ENCODE data around the gene DLGAP1. TPM values are rescaled to one million over a fixed set of nuclear protein-coding genes. Genes with fewer than 3 reads are reported as not detected.

The DLGAP1 gene
- total RNA-seq, 1 experiment from 2014 or later: not detected

- Mint-ChIP-seq H3K4me1 (ENCODE audit: insufficient read depth, unreplicated experiment) (peaks cover 9% of the 10 kb centered on the region), H3K36me3 (ENCODE audit: insufficient read depth, unreplicated experiment) (no peaks in the 10 kb centered on the region), H3K27ac (ENCODE audit: low read depth, unreplicated experiment) (no peak overlapping the region), H3K4me3 (ENCODE audit: unreplicated experiment) (no peak overlapping the region), H3K27me3 (ENCODE audit: insufficient read depth, unreplicated experiment) (no peaks in the 10 kb centered on the region), H3K9me3 (ENCODE audit: unreplicated experiment) (no peaks in the 10 kb centered on the region)
- intact Hi-C loops (cut with micrococcal nuclease): no loop called here
- DNase-seq (ENCODE audit: unreplicated experiment): peak; percentile 17
- TF ChIP-seq CTCF (IDR thresholded peaks at IDR 0.05; ENCODE audit: unreplicated experiment): no peak
- BruUV-seq (replicated peaks): no TSS peak
- ChIA-PET POLR2A (interaction anchor here (0.7 to 1.7 kb wide), 9 partner anchors 12 to 95 kb away, joined by 3 to 4 read pairs (median 4); no protein-coding TSS in a partner anchor), CTCF (interaction anchor here (0.7 to 1.2 kb wide), 5 partner anchors 12 to 1998 kb away, joined by 3 to 4 read pairs (median 4); no protein-coding TSS in a partner anchor)
Measured at GRCh38 chr18:3541549-3542386, 913.3 kb downstream of the DLGAP1 start.

GRCh38 chr18:3540805-3541548 lies 914.1 kb downstream of the DLGAP1 start:
- H3K9me3 Mint-ChIP-seq (ENCODE audit: unreplicated experiment): no peaks in the 10 kb centered on the region
- intact Hi-C loops (cut with micrococcal nuclease): no loop called here
- H3K4me3 Mint-ChIP-seq (ENCODE audit: unreplicated experiment): no peak overlapping the region

GRCh38 chr18:3538954-3539617 lies 916.0 kb downstream of the DLGAP1 start:
- H3K4me1 Mint-ChIP-seq (ENCODE audit: insufficient read depth, unreplicated experiment): peaks cover 9% of the 10 kb centered on the region
- no peak overlapping the region for H3K27ac Mint-ChIP-seq (ENCODE audit: low read depth, unreplicated experiment)
- DNase-seq (ENCODE audit: unreplicated experiment): no peak
- H3K4me3 Mint-ChIP-seq (ENCODE audit: unreplicated experiment): no peak overlapping the region
- intact Hi-C loops (cut with micrococcal nuclease): no loop called here
- POLR2A ChIA-PET: interaction anchor here (0.9 to 1.4 kb wide), 5 partner anchors 12 to 88 kb away, joined by 3 to 4 read pairs (median 3); no protein-coding TSS in a partner anchor
- TF ChIP-seq CTCF (IDR thresholded peaks at IDR 0.05; ENCODE audit: unreplicated experiment): no peak
- CTCF ChIA-PET: interaction anchor here (0.8 kb wide), 1 partner anchor 384 kb away, joined by 3 read pairs; no protein-coding TSS in a partner anchor
- no peaks in the 10 kb centered on the region for H3K36me3 Mint-ChIP-seq (ENCODE audit: insufficient read depth, unreplicated experiment)
- H3K27me3 Mint-ChIP-seq (ENCODE audit: insufficient read depth, unreplicated experiment): no peaks in the 10 kb centered on the region
- BruUV-seq (replicated peaks): no TSS peak
- no peaks in the 10 kb centered on the region for H3K9me3 Mint-ChIP-seq (ENCODE audit: unreplicated experiment)

More at GRCh38 chr18:3540805-3541548, 914.1 kb downstream of the DLGAP1 start:
- ChIA-PET POLR2A (interaction anchor here (0.7 to 1.7 kb wide), 8 partner anchors 11 to 94 kb away, joined by 3 to 4 read pairs (median 4); no protein-coding TSS in a partner anchor), CTCF (interaction anchor here (0.6 to 1.1 kb wide), 5 partner anchors 12 to 1997 kb away, joined by 3 to 4 read pairs (median 4); no protein-coding TSS in a partner anchor)
- H3K4me1 Mint-ChIP-seq (ENCODE audit: insufficient read depth, unreplicated experiment): peaks cover 9% of the 10 kb centered on the region
- DNase-seq (ENCODE audit: unreplicated experiment): peak; percentile 47
- no peak overlapping the region for H3K27ac Mint-ChIP-seq (ENCODE audit: low read depth, unreplicated experiment)
- no peaks in the 10 kb centered on the region for H3K27me3 Mint-ChIP-seq (ENCODE audit: insufficient read depth, unreplicated experiment)
- no peaks in the 10 kb centered on the region for H3K36me3 Mint-ChIP-seq (ENCODE audit: insufficient read depth, unreplicated experiment)
- no peak for TF ChIP-seq CTCF (IDR thresholded peaks at IDR 0.05; ENCODE audit: unreplicated experiment)
- no TSS peak for BruUV-seq (replicated peaks)
